ENCODE measurements around the gene ZNFX1. TPM values are rescaled to one million over a fixed set of nuclear protein-coding genes. Genes with fewer than 3 reads are reported as not detected.

ZNFX1 gene
- total RNA-seq, 1 experiment from 2014 or later = 32.8 TPM

- H3K9me3 ChIP-seq (replicated peaks) = peaks cover 34% of the 10 kb centered on the region
- H3K4me1 ChIP-seq (replicated peaks) = peaks cover 46% of the 10 kb centered on the region
- peaks cover 79% of the 10 kb centered on the region for H3K36me3 ChIP-seq
- H3K4me3 ChIP-seq = peak overlapping the region; percentile 53
- DNase-seq (ENCODE audit: low read depth in 1 of 2, low spot score in 2 of 2) = no peak
- H3K27me3 ChIP-seq (replicated peaks) = no peaks in the 10 kb centered on the region
- H3K27ac ChIP-seq = peak overlapping the region; percentile 91
These were observed 2.0 kb upstream of the ZNFX1 start for GRCh38 chr20:49279677-49280462.

DNA sequence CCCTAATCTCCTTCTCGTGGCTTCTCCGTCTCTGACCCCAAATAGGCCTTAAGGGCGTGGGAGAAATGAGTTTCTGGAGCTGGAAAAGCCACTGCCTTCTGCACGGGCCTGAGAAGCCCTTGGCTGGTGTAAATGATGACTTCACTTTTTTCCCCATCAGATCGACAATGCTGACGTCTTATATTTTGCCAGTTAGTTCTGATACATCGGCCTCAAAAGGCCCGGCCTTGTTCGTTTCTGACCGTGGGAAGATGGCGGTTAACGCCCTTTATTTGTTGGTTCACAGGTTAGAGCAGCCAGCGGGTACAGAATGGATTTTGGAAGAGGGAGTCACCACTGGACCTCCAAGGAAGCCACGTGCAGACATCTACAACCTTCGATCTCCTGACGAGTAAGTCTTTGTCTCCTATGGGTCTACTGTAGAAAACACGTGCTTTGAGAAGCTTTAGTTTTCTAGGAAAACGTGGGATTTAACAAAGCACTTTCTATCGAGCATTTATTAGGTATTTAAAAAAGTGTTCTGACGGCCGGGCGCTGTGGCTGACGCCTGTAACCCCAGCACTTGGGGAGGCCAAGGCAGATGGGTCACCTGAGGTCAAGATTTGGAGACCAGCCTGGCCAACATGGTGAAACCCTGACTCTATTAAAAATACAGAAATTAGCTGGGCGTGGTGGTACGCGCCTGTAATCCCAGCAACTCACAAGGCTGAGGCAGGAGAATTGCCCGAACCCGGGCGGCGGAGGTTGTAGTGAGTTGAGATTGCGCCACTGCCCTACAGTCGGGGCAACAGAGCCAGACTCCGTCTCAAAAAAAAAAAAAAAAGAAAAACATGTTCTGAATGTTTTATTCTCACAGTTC lies 1.2 kb upstream of the ZNFX1 start:
- H3K9me3 ChIP-seq (replicated peaks) = peaks cover 32% of the 10 kb centered on the region
- no peak for DNase-seq (ENCODE audit: low read depth in 1 of 2, low spot score in 2 of 2)
- H3K27me3 ChIP-seq (replicated peaks) = no peaks in the 10 kb centered on the region
- peak overlapping the region; percentile 91 for H3K27ac ChIP-seq
- peaks cover 77% of the 10 kb centered on the region for H3K36me3 ChIP-seq
- peak overlapping the region; percentile 53 for H3K4me3 ChIP-seq
- peaks cover 46% of the 10 kb centered on the region for H3K4me1 ChIP-seq (replicated peaks)

DNA sequence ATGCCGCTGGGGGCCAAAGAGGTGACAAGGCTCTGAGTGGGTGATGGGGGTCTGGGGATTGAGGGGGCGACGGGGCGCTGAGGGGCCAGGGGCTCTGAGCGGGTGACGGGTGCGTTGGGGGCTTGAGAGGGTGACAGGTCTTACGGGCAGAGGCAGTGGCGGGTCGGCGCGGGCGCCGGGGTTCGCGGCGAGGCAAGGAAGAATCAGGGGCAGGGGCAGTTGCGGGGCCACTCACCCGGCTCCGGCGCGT lies 146 bp downstream of the ZNFX1 start:
- Histone ChIP-seq H3K27me3 (replicated peaks) (no peaks in the 10 kb centered on the region), H3K27ac (peak overlapping the region; percentile 91), H3K4me3 (peak overlapping the region; percentile 53), H3K4me1 (replicated peaks) (peaks cover 38% of the 10 kb centered on the region), H3K36me3 (peaks cover 77% of the 10 kb centered on the region), H3K9me3 (replicated peaks) (peaks cover 23% of the 10 kb centered on the region)
- DNase-seq (ENCODE audit: low read depth in 1 of 2, low spot score in 2 of 2) = no peak

- H3K9me3 ChIP-seq (replicated peaks) = peaks cover 23% of the 10 kb centered on the region
- H3K4me3 ChIP-seq = peak overlapping the region; percentile 53
- peak overlapping the region; percentile 91 for H3K27ac ChIP-seq
- no peaks in the 10 kb centered on the region for H3K27me3 ChIP-seq (replicated peaks)
- peaks cover 38% of the 10 kb centered on the region for H3K4me1 ChIP-seq (replicated peaks)
- DNase-seq (ENCODE audit: low read depth in 1 of 2, low spot score in 2 of 2) = peak; percentile 47 to 64
- H3K36me3 ChIP-seq = peaks cover 77% of the 10 kb centered on the region
These were observed 684 bp downstream of the ZNFX1 start for GRCh38 chr20:49276961-49277785.

GRCh38 chr20:49276161-49276960 lies 1.5 kb downstream of the ZNFX1 start:
- Histone ChIP-seq H3K27me3 (replicated peaks) (no peaks in the 10 kb centered on the region), H3K36me3 (peaks cover 77% of the 10 kb centered on the region), H3K9me3 (replicated peaks) (peaks cover 18% of the 10 kb centered on the region), H3K27ac (peak overlapping the region; percentile 91), H3K4me1 (replicated peaks) (peaks cover 30% of the 10 kb centered on the region), H3K4me3 (peak overlapping the region; percentile 53)
- DNase-seq (ENCODE audit: low read depth in 1 of 2, low spot score in 2 of 2) = peak; percentile 52 to 72

- no peak for DNase-seq (ENCODE audit: low read depth in 1 of 2, low spot score in 2 of 2)
- Histone ChIP-seq H3K4me1 (replicated peaks) (peaks cover 24% of the 10 kb centered on the region), H3K4me3 (no peak overlapping the region), H3K9me3 (replicated peaks) (peaks cover 10% of the 10 kb centered on the region), H3K27ac (no peak overlapping the region), H3K36me3 (peaks cover 77% of the 10 kb centered on the region), H3K27me3 (replicated peaks) (no peaks in the 10 kb centered on the region)
These were observed 2.2 kb downstream of the ZNFX1 start for GRCh38 chr20:49275636-49276035.

DNA sequence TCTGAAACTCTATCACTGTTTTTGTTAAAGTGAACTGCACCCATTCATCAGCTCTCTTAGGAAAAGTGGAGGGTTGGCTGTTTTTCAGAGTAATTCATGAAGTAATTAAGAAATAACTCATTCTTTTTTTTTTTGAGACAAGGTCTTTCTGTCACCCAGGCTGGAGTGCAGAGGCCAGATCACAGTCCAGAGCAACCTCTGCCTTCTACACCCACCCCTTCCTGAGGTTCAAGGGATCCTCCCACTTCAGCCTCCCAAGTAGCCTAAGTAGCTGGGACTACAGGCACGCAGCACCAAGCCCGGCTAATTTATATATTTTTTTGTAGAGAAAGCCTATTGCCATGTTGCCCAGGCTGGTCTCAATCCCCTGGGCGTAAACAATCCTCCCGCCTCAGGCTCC lies 2.6 kb downstream of the ZNFX1 start:
- H3K4me1 ChIP-seq (replicated peaks) = peaks cover 20% of the 10 kb centered on the region
- no peak overlapping the region for H3K4me3 ChIP-seq
- no peak overlapping the region for H3K27ac ChIP-seq
- peaks cover 77% of the 10 kb centered on the region for H3K36me3 ChIP-seq
- peaks cover 6% of the 10 kb centered on the region for H3K9me3 ChIP-seq (replicated peaks)
- no peak for DNase-seq (ENCODE audit: low read depth in 1 of 2, low spot score in 2 of 2)
- no peaks in the 10 kb centered on the region for H3K27me3 ChIP-seq (replicated peaks)

DNA sequence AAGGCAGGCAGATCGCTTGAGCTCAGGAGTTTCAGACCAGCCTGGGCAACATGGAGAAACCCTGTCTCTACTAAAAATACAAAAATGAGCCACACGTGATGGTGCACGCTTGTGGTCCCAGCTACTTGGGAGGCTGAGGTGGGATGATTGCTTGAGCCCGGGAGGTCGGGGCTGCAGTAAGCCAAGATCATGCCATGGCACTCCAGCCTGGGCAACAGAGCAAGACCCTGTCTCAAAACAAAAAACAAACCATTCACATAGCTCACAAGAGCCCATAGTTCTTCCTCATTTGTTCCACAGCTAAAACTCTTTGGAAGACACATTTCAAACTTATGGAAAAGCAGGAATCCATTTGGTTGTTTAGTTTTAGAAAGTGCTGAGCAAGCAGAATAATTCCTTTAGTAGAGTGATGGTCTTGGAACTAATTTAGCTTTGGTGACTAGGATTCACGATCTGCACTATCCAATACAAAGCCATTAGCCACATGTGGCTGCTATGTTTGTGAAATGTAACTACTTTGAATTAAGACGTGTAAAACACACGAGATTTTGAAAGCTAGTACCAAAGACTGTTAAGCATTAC lies 4.1 kb downstream of the ZNFX1 start:
- no peaks in the 10 kb centered on the region for H3K27me3 ChIP-seq (replicated peaks)
- no peak for DNase-seq (ENCODE audit: low read depth in 1 of 2, low spot score in 2 of 2)
- H3K4me1 ChIP-seq (replicated peaks) = peaks cover 21% of the 10 kb centered on the region
- H3K9me3 ChIP-seq (replicated peaks) = no peaks in the 10 kb centered on the region
- peaks cover 77% of the 10 kb centered on the region for H3K36me3 ChIP-seq
- no peak overlapping the region for H3K27ac ChIP-seq
- H3K4me3 ChIP-seq = no peak overlapping the region

- Histone ChIP-seq H3K9me3 (replicated peaks) (no peaks in the 10 kb centered on the region), H3K36me3 (peaks cover 80% of the 10 kb centered on the region), H3K4me1 (replicated peaks) (peaks cover 27% of the 10 kb centered on the region), H3K27ac (no peak overlapping the region), H3K4me3 (no peak overlapping the region), H3K27me3 (replicated peaks) (no peaks in the 10 kb centered on the region)
- DNase-seq (ENCODE audit: low read depth in 1 of 2, low spot score in 2 of 2) = no peak
These were observed 5.2 kb downstream of the ZNFX1 start for GRCh38 chr20:49272654-49273053.

DNA sequence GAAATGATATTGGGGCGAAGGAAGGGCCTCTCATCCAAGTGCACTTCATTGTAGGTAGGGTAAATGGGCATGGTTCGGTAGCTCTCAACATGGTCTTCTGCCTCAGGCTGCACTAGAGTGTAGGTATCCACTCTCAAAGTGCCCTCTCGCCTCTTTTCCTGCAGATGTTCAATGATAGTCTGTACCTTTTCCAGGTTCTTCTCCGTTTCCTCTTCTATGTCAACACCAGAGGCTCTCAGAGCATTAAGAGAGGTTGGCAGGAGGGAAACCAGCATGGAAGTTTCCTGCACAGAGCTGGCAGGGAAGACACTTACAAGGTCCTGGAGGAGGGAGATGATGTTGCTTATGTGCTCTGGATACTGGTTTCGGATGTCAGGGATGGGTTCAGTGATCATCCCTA lies 7.1 kb downstream of the ZNFX1 start:
- Histone ChIP-seq H3K9me3 (replicated peaks) (no peaks in the 10 kb centered on the region), H3K27me3 (replicated peaks) (no peaks in the 10 kb centered on the region), H3K4me3 (no peak overlapping the region), H3K4me1 (replicated peaks) (peaks cover 17% of the 10 kb centered on the region), H3K36me3 (peaks cover 87% of the 10 kb centered on the region), H3K27ac (no peak overlapping the region)
- DNase-seq (ENCODE audit: low read depth in 1 of 2, low spot score in 2 of 2) = no peak

DNA sequence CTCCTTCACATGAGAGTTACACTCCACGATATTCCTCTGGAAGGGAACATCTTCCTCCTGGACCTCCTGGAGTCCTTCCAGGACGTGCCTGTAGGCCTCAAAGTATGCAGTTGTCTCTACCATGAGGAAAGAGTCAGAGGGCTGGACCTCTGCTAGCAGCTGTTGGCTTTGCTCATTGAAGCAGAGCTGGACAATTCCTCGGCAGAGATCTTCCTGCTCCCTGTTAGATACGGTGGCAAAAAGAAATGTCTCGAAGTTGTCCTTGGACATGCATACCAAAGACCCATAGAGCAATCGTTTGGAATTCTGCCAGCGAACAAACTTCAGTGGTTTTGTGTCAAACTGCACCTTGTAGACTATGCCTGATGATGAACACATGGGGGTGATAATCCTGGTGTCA lies 7.7 kb downstream of the ZNFX1 start:
- H3K4me3 ChIP-seq = no peak overlapping the region
- no peak overlapping the region for H3K27ac ChIP-seq
- DNase-seq (ENCODE audit: low read depth in 1 of 2, low spot score in 2 of 2) = no peak
- H3K27me3 ChIP-seq (replicated peaks) = no peaks in the 10 kb centered on the region
- H3K9me3 ChIP-seq (replicated peaks) = no peaks in the 10 kb centered on the region
- H3K4me1 ChIP-seq (replicated peaks) = peaks cover 14% of the 10 kb centered on the region
- peaks cover 87% of the 10 kb centered on the region for H3K36me3 ChIP-seq

GRCh38 chr20:49268600-49269365 lies 9.1 kb downstream of the ZNFX1 start:
- no peaks in the 10 kb centered on the region for H3K27me3 ChIP-seq (replicated peaks)
- H3K4me3 ChIP-seq = no peak overlapping the region
- H3K27ac ChIP-seq = no peak overlapping the region
- H3K4me1 ChIP-seq (replicated peaks) = peaks cover 14% of the 10 kb centered on the region
- H3K9me3 ChIP-seq (replicated peaks) = no peaks in the 10 kb centered on the region
- DNase-seq (ENCODE audit: low read depth in 1 of 2, low spot score in 2 of 2) = peak in 1 of 2 experiments; percentile 62
- H3K36me3 ChIP-seq = peaks cover 89% of the 10 kb centered on the region
